Stimulated activated CD8-positive, alpha-beta memory T cell treated with anti-CD3 and anti-CD28 coated beads, Interleukin-2, amount 100 ng/mL, for 48 hours (primary cell): ENCODE results near the gene OVCA2.
A peak's percentile ranks its signal among the peaks of the same experiment; 100 is the strongest.

Experiments used
- DNase-seq, 2 donors: peaks; one replicate each; pipeline ENCODE4 v3.0.0-alpha.2; 2020; ENCODE audit warnings: low read depth in 2 of 2

OVCA2 gene

GRCh38 chr17:2054262-2054511 is 12.4 kb downstream of the OVCA2 start:
- DNase-seq, result no peak

GRCh38 chr17:2054512-2055291 is 12.9 kb downstream of the OVCA2 start, which contains the start of gene HIC1:
Gene HIC1, plus strand, starts transcription at chr17:2055103. Its CDS starts 1,588 bp downstream, at chr17:2056691.
- peak; percentile 70 to 76 for DNase-seq

- DNase-seq, result no peak
Measured at GRCh38 chr17:2055292-2056205, 13.7 kb downstream of the OVCA2 start.

GRCh38 chr17:2056206-2057174 is 14.7 kb downstream of the OVCA2 start:
- no peak for DNase-seq

GRCh38 chr17:2057175-2057759 is 15.4 kb downstream of the OVCA2 start:
- no peak for DNase-seq

GRCh38 chr17:2057760-2058585 is 16.2 kb downstream of the OVCA2 start:
- no peak for DNase-seq

- DNase-seq, result peak in 1 of 2 donors; percentile 69
Measured at GRCh38 chr17:2058586-2059546, 17.0 kb downstream of the OVCA2 start.

- DNase-seq, result no peak
Measured at GRCh38 chr17:2059547-2060384, 17.9 kb downstream of the OVCA2 start.

GRCh38 chr17:2060385-2060658 is 18.5 kb downstream of the OVCA2 start:
- no peak for DNase-seq

- DNase-seq, result no peak
Measured at GRCh38 chr17:2060681-2061440, 19.0 kb downstream of the OVCA2 start.

- no peak for DNase-seq
Measured at GRCh38 chr17:2061441-2061958, 19.7 kb downstream of the OVCA2 start.

- no peak for DNase-seq
Measured at GRCh38 chr17:2062571-2063183, 20.9 kb downstream of the OVCA2 start.

GRCh38 chr17:2063261-2064146 is 21.7 kb downstream of the OVCA2 start:
- DNase-seq, result no peak

GRCh38 chr17:2064147-2064489 is 22.3 kb downstream of the OVCA2 start:
- DNase-seq, result no peak

GRCh38 chr17:2064520-2064971 is 22.7 kb downstream of the OVCA2 start:
- no peak for DNase-seq
